HEK293 (cell line): Measurements from ENCODE around the gene NOS1.

ENCODE experiments used
- CTCF ChIA-PET: fragments of 350-600 bp; formaldehyde crosslinking; extraction: SDS; loops from one replicate; lab custom pipeline; 2021; ENCODE audit warnings: antibody characterized with exemption; lab: Yijun Ruan, JAX
- POLR2A ChIA-PET: fragments of 300-600 bp; formaldehyde crosslinking; extraction: SDS; loops from one replicate; lab custom pipeline; 2020; ENCODE audit warnings: antibody characterized with exemption, inconsistent platforms; lab: Yijun Ruan, JAX
- H3K27ac ChIP-seq: fragments of 200-500 bp; sonication (Bioruptor generic); 2 replicates; pipeline ENCODE4 v1.5.1; 2014; ENCODE audit warnings: low read depth, low read length, control low read depth, inconsistent platforms; ENCODE audit errors: extremely low read depth
- H3K36me3 ChIP-seq, 2 experiments: fragments of 200-500 bp in 1 of 2; sonication (Bioruptor generic) in 1 of 2; 1 replicate in 1 of 2; 2 replicates in 1 of 2; pipeline ENCODE4 v1.5.1; 2014 to 2017; ENCODE audit warnings: inconsistent platforms in 2 of 2, low read length in 2 of 2; ENCODE audit not compliant: control insufficient read depth in 2 of 2, insufficient read depth in 1 of 2
- H3K4me1 ChIP-seq: fragments of 200-500 bp; sonication (Bioruptor generic); 2 replicates; pipeline ENCODE4 v1.5.1; 2014; ENCODE audit warnings: mild to moderate bottlenecking, low read length, inconsistent platforms; ENCODE audit not compliant: control insufficient read depth, insufficient read depth
- H3K4me3 ChIP-seq: 2 replicates; pipeline ENCODE4 v1.5.1; 2011; ENCODE audit warnings: low read depth, mild to moderate bottlenecking, control low read depth, low read length, moderate library complexity
- H3K9me3 ChIP-seq: fragments of 200-500 bp; sonication (Bioruptor generic); 2 replicates; pipeline ENCODE4 v1.5.1; 2014; ENCODE audit warnings: low read depth, low read length, inconsistent platforms; ENCODE audit not compliant: control insufficient read depth, insufficient read depth
- RBAK ChIP-seq: fragments of 450-650 bp; formaldehyde crosslinking; IDR thresholded peaks from 2 replicates; pipeline ENCODE4 v1.5.1; 2016; ENCODE audit warnings: missing biosample characterization, missing genetic modification characterization
- ZBTB17 ChIP-seq: fragments of 450-650 bp; formaldehyde crosslinking; IDR thresholded peaks from 2 replicates; pipeline ENCODE4 v1.5.1; 2016; ENCODE audit warnings: missing biosample characterization, missing genetic modification characterization
- ZBTB8A ChIP-seq: fragments of 450-650 bp; formaldehyde crosslinking; IDR thresholded peaks from 2 replicates; pipeline ENCODE4 v1.5.1; 2016; ENCODE audit warnings: missing biosample characterization, missing genetic modification characterization
- ZNF112 ChIP-seq: fragments of 450-650 bp; formaldehyde crosslinking; IDR thresholded peaks from 2 replicates; pipeline ENCODE4 v1.5.0; 2017; ENCODE audit warnings: missing biosample characterization, missing genetic modification characterization
- ZNF138 ChIP-seq: fragments of 450-650 bp; formaldehyde crosslinking; IDR thresholded peaks from 2 replicates; pipeline ENCODE4 v1.5.1; 2016; ENCODE audit warnings: missing biosample characterization, missing genetic modification characterization, borderline replicate concordance
- ZNF16 ChIP-seq: fragments of 450-650 bp; formaldehyde crosslinking; IDR thresholded peaks from 2 replicates; pipeline ENCODE4 v1.5.1; 2016; ENCODE audit warnings: low read depth, missing biosample characterization, missing genetic modification characterization
- ZNF19 ChIP-seq: fragments of 450-650 bp; formaldehyde crosslinking; IDR thresholded peaks from 2 replicates; pipeline ENCODE4; 2016; ENCODE audit warnings: missing biosample characterization, missing genetic modification characterization, low read depth
- ZNF311 ChIP-seq: fragments of 450-650 bp; formaldehyde crosslinking; IDR thresholded peaks from 2 replicates; pipeline ENCODE4 v1.5.1; 2017; ENCODE audit warnings: missing biosample characterization, missing genetic modification characterization, borderline replicate concordance
- ZNF394 ChIP-seq: fragments of 450-650 bp; formaldehyde crosslinking; IDR thresholded peaks from 2 replicates; pipeline ENCODE4 v1.5.1; 2016; ENCODE audit warnings: missing biosample characterization, missing genetic modification characterization, mild to moderate bottlenecking, moderate library complexity, borderline replicate concordance
- ZNF501 ChIP-seq: fragments of 450-650 bp; formaldehyde crosslinking; IDR thresholded peaks from 2 replicates; pipeline ENCODE4 v1.5.1; 2016; ENCODE audit warnings: missing biosample characterization, missing genetic modification characterization
- ZNF514 ChIP-seq: fragments of 450-650 bp; formaldehyde crosslinking; IDR thresholded peaks from 2 replicates; pipeline ENCODE4 v1.5.1; 2016; ENCODE audit warnings: missing biosample characterization, missing genetic modification characterization
- ZNF561 ChIP-seq: fragments of 450-650 bp; IDR thresholded peaks from 2 replicates; pipeline ENCODE4 v1.5.1; 2018; ENCODE audit warnings: missing biosample characterization, missing genetic modification characterization, borderline replicate concordance
- ZNF596 ChIP-seq: fragments of 450-650 bp; IDR thresholded peaks from 2 replicates; pipeline ENCODE4 v1.5.0; 2018; ENCODE audit warnings: missing biosample characterization, mild to moderate bottlenecking, missing genetic modification characterization, moderate library complexity
- ZNF623 ChIP-seq: fragments of 450-650 bp; formaldehyde crosslinking; IDR thresholded peaks from 2 replicates; pipeline ENCODE4 v1.5.1; 2016; ENCODE audit warnings: missing biosample characterization, missing genetic modification characterization
- ZNF629 ChIP-seq: fragments of 450-650 bp; formaldehyde crosslinking; IDR thresholded peaks from 2 replicates; pipeline ENCODE4 v1.5.1; 2017; ENCODE audit warnings: missing biosample characterization, missing genetic modification characterization
- ZNF664 ChIP-seq: fragments of 450-650 bp; formaldehyde crosslinking; IDR thresholded peaks from 2 replicates; pipeline ENCODE4 v1.5.1; 2016; ENCODE audit warnings: missing biosample characterization, missing genetic modification characterization
- ZNF76 ChIP-seq: fragments of 450-650 bp; formaldehyde crosslinking; IDR thresholded peaks from 2 replicates; pipeline ENCODE4; 2016; ENCODE audit warnings: low read depth, missing biosample characterization, missing genetic modification characterization, borderline replicate concordance
- ZNF776 ChIP-seq: fragments of 450-650 bp; formaldehyde crosslinking; IDR thresholded peaks from 2 replicates; pipeline ENCODE4 v1.5.0; 2017; ENCODE audit warnings: missing biosample characterization, missing genetic modification characterization, borderline replicate concordance
- ZNF785 ChIP-seq: fragments of 450-650 bp; formaldehyde crosslinking; IDR thresholded peaks from 2 replicates; pipeline ENCODE4 v1.5.1; 2016; ENCODE audit warnings: missing biosample characterization, missing genetic modification characterization
- ZSCAN16 ChIP-seq: fragments of 450-650 bp; formaldehyde crosslinking; IDR thresholded peaks from 2 replicates; pipeline ENCODE4 v1.5.1; 2016; ENCODE audit warnings: missing biosample characterization, missing genetic modification characterization
- TF ChIP-seq, protein P1 (sequence below): fragments of 450-650 bp; formaldehyde crosslinking; IDR thresholded peaks from 2 replicates; pipeline ENCODE4 v1.5.1; 2016; ENCODE audit warnings: missing biosample characterization, missing genetic modification characterization
- TF ChIP-seq, protein P2 (sequence below): fragments of 450-650 bp; formaldehyde crosslinking; IDR thresholded peaks from 2 replicates; pipeline ENCODE4 v1.5.1; 2016; ENCODE audit warnings: missing biosample characterization, missing genetic modification characterization
- TF ChIP-seq, protein P3 (sequence below): fragments of 450-650 bp; formaldehyde crosslinking; IDR thresholded peaks from 2 replicates; pipeline ENCODE4 v1.5.1; 2017; ENCODE audit warnings: missing biosample characterization, missing genetic modification characterization
- TF ChIP-seq, protein P4 (sequence below): fragments of 450-650 bp; formaldehyde crosslinking; IDR thresholded peaks from 2 replicates; pipeline ENCODE4 v1.5.1; 2016; ENCODE audit warnings: missing biosample characterization, missing genetic modification characterization
- TF ChIP-seq, protein P5 (sequence below): sonication (generic); formaldehyde crosslinking; IDR thresholded peaks from 2 replicates; pipeline ENCODE4 v1.8.1; 2022; ENCODE audit warnings: mild to moderate bottlenecking, moderate library complexity, missing genetic modification reagents
- TF ChIP-seq, protein P6 (sequence below): fragments of 450-650 bp; IDR thresholded peaks from 2 replicates; pipeline ENCODE4 v1.5.1; 2018; ENCODE audit warnings: missing biosample characterization, missing genetic modification characterization

The NOS1 gene

DNA sequence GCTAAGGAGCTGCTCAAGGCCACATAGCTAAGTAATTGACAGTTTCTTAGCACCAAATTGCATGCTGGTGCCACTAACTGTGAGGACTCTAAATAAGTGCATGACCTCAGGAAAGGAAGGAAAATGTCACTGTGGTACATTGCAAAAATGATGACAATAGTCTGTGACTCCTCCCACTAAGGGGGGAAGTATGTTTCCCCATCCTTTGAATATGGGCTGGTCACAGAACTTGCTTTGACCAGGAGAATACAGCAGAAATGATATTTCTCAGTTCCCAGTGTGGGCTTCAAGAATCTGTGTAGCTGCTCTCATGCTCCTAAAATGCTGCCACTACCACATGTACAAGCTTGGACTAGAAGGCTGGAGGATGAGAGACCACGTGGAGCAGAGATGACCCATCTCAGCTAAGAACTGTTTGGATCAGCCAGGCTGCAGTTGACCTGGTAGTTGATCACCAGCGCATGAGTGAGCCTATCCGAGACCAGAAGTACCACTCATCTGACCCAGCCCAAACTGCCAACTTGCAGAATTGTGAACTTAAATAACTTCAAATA is 42.2 kb upstream of the NOS1 start:
- CTCF ChIA-PET = interaction anchor here (0.5 to 0.9 kb wide), 2 partner anchors 185 to 397 kb away, joined by 4 to 5 read pairs; no protein-coding TSS in a partner anchor
- TF ChIP-seq, protein P1, sequence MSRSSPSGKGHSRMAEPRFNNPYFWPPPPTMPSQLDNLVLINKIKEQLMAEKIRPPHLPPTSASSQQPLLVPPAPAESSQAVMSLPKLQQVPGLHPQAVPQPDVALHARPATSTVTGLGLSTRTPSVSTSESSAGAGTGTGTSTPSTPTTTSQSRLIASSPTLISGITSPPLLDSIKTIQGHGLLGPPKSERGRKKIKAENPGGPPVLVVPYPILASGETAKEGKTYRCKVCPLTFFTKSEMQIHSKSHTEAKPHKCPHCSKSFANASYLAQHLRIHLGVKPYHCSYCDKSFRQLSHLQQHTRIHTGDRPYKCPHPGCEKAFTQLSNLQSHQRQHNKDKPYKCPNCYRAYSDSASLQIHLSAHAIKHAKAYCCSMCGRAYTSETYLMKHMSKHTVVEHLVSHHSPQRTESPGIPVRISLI = no peak
- TF ChIP-seq ZSCAN16 (no peak), ZNF785 (tag by site-specific recombination) (no peak), ZNF138 (tag by site-specific recombination) (no peak), ZBTB17 (no peak), ZNF664 (no peak), ZNF394 (tag by site-specific recombination) (no peak), ZNF561 (no peak), RBAK (tag by site-specific recombination) (no peak), ZNF76 (tag by site-specific recombination) (no peak), ZNF311 (tag by site-specific recombination) (no peak), ZNF629 (tag by site-specific recombination) (no peak), ZNF19 (tag by site-specific recombination) (no peak), ZNF776 (no peak), ZNF514 (no peak), ZNF16 (no peak)
- TF ChIP-seq, protein P2, sequence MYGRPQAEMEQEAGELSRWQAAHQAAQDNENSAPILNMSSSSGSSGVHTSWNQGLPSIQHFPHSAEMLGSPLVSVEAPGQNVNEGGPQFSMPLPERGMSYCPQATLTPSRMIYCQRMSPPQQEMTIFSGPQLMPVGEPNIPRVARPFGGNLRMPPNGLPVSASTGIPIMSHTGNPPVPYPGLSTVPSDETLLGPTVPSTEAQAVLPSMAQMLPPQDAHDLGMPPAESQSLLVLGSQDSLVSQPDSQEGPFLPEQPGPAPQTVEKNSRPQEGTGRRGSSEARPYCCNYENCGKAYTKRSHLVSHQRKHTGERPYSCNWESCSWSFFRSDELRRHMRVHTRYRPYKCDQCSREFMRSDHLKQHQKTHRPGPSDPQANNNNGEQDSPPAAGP = no peak
- TF ChIP-seq, protein P3, sequence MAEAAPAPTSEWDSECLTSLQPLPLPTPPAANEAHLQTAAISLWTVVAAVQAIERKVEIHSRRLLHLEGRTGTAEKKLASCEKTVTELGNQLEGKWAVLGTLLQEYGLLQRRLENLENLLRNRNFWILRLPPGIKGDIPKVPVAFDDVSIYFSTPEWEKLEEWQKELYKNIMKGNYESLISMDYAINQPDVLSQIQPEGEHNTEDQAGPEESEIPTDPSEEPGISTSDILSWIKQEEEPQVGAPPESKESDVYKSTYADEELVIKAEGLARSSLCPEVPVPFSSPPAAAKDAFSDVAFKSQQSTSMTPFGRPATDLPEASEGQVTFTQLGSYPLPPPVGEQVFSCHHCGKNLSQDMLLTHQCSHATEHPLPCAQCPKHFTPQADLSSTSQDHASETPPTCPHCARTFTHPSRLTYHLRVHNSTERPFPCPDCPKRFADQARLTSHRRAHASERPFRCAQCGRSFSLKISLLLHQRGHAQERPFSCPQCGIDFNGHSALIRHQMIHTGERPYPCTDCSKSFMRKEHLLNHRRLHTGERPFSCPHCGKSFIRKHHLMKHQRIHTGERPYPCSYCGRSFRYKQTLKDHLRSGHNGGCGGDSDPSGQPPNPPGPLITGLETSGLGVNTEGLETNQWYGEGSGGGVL (tag by site-specific recombination) = no peak
- TF ChIP-seq, protein P4, sequence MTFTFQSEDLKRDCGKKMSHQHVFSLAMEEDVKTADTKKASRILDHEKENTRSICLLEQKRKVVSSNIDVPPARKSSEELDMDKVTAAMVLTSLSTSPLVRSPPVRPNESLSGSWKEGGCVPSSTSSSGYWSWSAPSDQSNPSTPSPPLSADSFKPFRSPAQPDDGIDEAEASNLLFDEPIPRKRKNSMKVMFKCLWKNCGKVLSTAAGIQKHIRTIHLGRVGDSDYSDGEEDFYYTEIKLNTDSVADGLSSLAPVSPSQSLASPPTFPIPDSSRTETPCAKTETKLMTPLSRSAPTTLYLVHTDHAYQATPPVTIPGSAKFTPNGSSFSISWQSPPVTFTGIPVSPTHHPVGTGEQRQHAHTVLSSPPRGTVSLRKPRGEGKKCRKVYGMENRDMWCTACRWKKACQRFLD (tag by site-specific recombination) = no peak
- TF ChIP-seq, protein P5, sequence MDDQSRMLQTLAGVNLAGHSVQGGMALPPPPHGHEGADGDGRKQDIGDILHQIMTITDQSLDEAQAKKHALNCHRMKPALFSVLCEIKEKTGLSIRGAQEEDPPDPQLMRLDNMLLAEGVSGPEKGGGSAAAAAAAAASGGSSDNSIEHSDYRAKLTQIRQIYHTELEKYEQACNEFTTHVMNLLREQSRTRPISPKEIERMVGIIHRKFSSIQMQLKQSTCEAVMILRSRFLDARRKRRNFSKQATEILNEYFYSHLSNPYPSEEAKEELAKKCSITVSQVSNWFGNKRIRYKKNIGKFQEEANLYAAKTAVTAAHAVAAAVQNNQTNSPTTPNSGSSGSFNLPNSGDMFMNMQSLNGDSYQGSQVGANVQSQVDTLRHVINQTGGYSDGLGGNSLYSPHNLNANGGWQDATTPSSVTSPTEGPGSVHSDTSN = no peak
- TF ChIP-seq, all 188 proteins: peak for 0
- H3K4me3 ChIP-seq = no peak overlapping the region
- no peaks in the 10 kb centered on the region; the same call in 1 of the 2 replicates for H3K4me1 ChIP-seq
- H3K36me3 ChIP-seq = no peaks in the 10 kb centered on the region
- H3K9me3 ChIP-seq = no peaks in the 10 kb centered on the region
- H3K27ac ChIP-seq = no peak overlapping the region
- POLR2A ChIA-PET = no interaction called here

DNA sequence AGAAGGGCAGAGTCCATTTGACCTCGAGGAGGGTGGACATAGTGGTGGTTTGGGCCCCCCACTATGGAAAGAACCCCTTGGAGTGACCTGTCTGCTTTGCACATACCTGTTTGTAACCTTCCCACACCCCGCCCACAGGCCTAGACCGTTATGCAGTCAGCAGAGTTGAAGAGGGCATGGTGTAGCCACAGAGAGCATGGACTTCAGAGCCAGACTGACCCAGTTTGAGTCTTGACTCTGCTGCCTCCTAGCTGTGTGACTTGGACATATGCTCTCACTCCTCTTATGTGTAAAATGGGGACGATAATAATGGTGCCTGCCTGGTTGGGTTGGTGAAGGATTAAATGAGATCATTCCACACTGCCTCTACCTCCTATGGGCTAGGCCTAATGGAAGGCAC is 40.9 kb upstream of the NOS1 start:
- ChIA-PET CTCF (no interaction called here), POLR2A (no interaction called here)
- H3K4me3 ChIP-seq = no peak overlapping the region
- no peak for TF ChIP-seq ZNF501
- no peak for TF ChIP-seq ZNF623 (tag by site-specific recombination)
- no peak for TF ChIP-seq ZBTB8A (tag by site-specific recombination)
- no peak for TF ChIP-seq ZNF596 (tag by site-specific recombination)
- no peak for TF ChIP-seq ZNF112 (tag by site-specific recombination)
- TF ChIP-seq, protein P6, sequence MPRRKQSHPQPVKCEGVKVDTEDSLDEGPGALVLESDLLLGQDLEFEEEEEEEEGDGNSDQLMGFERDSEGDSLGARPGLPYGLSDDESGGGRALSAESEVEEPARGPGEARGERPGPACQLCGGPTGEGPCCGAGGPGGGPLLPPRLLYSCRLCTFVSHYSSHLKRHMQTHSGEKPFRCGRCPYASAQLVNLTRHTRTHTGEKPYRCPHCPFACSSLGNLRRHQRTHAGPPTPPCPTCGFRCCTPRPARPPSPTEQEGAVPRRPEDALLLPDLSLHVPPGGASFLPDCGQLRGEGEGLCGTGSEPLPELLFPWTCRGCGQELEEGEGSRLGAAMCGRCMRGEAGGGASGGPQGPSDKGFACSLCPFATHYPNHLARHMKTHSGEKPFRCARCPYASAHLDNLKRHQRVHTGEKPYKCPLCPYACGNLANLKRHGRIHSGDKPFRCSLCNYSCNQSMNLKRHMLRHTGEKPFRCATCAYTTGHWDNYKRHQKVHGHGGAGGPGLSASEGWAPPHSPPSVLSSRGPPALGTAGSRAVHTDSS (tag by site-specific recombination) = no peak
- H3K36me3 ChIP-seq = no peaks in the 10 kb centered on the region
- H3K9me3 ChIP-seq = no peaks in the 10 kb centered on the region
- no peaks in the 10 kb centered on the region for H3K4me1 ChIP-seq
- no peak overlapping the region for H3K27ac ChIP-seq
